Esophagus muscularis mucosa (tissue), 4 donors: ENCODE measurements around the gene COX6A2. TPM values are rescaled to one million over a fixed set of nuclear protein-coding genes. Genes with fewer than 3 reads are reported as not detected.

ENCODE experiments used
- DNase-seq: peaks from one replicate; pipeline ENCODE4 v3.0.0-alpha.2; 2017; ENCODE audit errors: extremely low spot score
- H3K27ac ChIP-seq, 4 donors: fragments of 200-600 bp; sonication (generic); replicated peaks in 1 of 4; 1 replicate in 3 of 4; 2 replicates in 1 of 4; pipeline ENCODE4 v1.5.1; 2016 to 2019; ENCODE audit warnings: mild to moderate bottlenecking in 1 of 4
- H3K27me3 ChIP-seq, 4 donors: fragments of 200-600 bp; sonication (generic); one replicate each; pipeline versions ENCODE4 v1.5.1 to v1.6.0; 2016 to 2019
- H3K36me3 ChIP-seq, 4 donors: fragments of 200-600 bp; sonication (generic); one replicate each; pipeline ENCODE4 v1.5.1; 2016 to 2019
- H3K4me1 ChIP-seq, 4 donors: fragments of 200-600 bp; sonication (generic); one replicate each; pipeline ENCODE4 v1.5.1; 2016 to 2019
- H3K4me3 ChIP-seq, 4 donors: fragments of 200-600 bp; sonication (generic); 1 replicate in 2 of 4; 2 replicates in 2 of 4; pipeline ENCODE4 v1.5.1; 2016 to 2019; ENCODE audit warnings: mild to moderate bottlenecking in 4 of 4, moderate library complexity in 1 of 4
- H3K9me3 ChIP-seq, 4 donors: fragments of 200-600 bp; sonication (generic); 1 replicate in 3 of 4; 2 replicates in 1 of 4; pipeline ENCODE4 v1.5.1; 2016 to 2019
- CTCF ChIP-seq, 3 experiments: fragments of 200-600 bp in 2 of 3; fragments of 450-650 bp in 1 of 3; sonication (generic) in 2 of 3; IDR thresholded peaks; one replicate each; pipeline ENCODE4 v1.5.1; 2017 to 2019; ENCODE audit warnings: antibody characterized with exemption in 3 of 3, mild to moderate bottlenecking in 2 of 3, moderate library complexity in 1 of 3
- EP300 ChIP-seq: sonication (generic); formaldehyde crosslinking; IDR thresholded peaks from one replicate; pipeline ENCODE4 v1.6.1; 2017; ENCODE audit warnings: antibody characterized with exemption
- POLR2A ChIP-seq: fragments of 450-650 bp; IDR thresholded peaks from one replicate; pipeline ENCODE4 v1.6.1; 2017; ENCODE audit warnings: antibody characterized with exemption, moderate library complexity, mild to moderate bottlenecking, low read depth
- POLR2AphosphoS5 ChIP-seq, 2 donors: sonication (generic); formaldehyde crosslinking; IDR thresholded peaks; one replicate each; pipeline ENCODE4 v1.6.1; 2017; ENCODE audit warnings: antibody characterized with exemption in 2 of 2
- WGBS: methylation state at CpG from one replicate; pipeline ENCODE4 v1.1.5; 2018; 5-methylcytosine and 5-hydroxymethylcytosine counted together
- intact Hi-C: fragments of 100-400 bp; cut with DNase I; formaldehyde crosslinking; loops from one replicate; pipeline ENCODE4 v1.15.1; 2023
- total RNA-seq, 4 donors: library from RNA; depleted of rRNA; stranded (reverse); fragments of >200 nt; gene quantifications; one replicate each; pipeline versions ENCODE4 v1.1.0 to v1.2.1, GENCODE V29; 2016

Gene COX6A2
- total RNA-seq, 4 donors from 2014 or later = 1.3 TPM; not detected in 3

- no peak overlapping the region for H3K4me3 ChIP-seq
- no peak for TF ChIP-seq CTCF (IDR thresholded peaks at IDR 0.05)
- TF ChIP-seq POLR2A = no peak
- TF ChIP-seq POLR2AphosphoS5 (IDR thresholded peaks at IDR 0.05) = no peak
- no peak for TF ChIP-seq EP300
- DNase-seq = no peak
- intact Hi-C loops = no loop called here
- peak overlapping the region; percentile 61 to 99 (median 82) for H3K27ac ChIP-seq
- H3K9me3 ChIP-seq = no peaks in the 10 kb centered on the region
- H3K36me3 ChIP-seq = peaks cover 46 to 60% (median 51%) of the 10 kb centered on the region in 4 donors
- no peaks in the 10 kb centered on the region for H3K27me3 ChIP-seq
- peaks cover 22 to 79% (median 69%) of the 10 kb centered on the region in 4 donors for H3K4me1 ChIP-seq
- whole genome bisulfite sequencing = 82% methylated on average over 12 of the region's 12 CpGs
Observed at GRCh38 chr16:31474773-31475738, 46.9 kb upstream of the COX6A2 start.

GRCh38 chr16:31474173-31474714 is 46.1 kb upstream of the COX6A2 start:
- H3K4me3 ChIP-seq = no peak overlapping the region
- no peaks in the 10 kb centered on the region for H3K9me3 ChIP-seq
- no peak for TF ChIP-seq CTCF (IDR thresholded peaks at IDR 0.05)
- DNase-seq = no peak
- intact Hi-C loops = no loop called here
- peaks cover 22 to 71% (median 65%) of the 10 kb centered on the region in 4 donors for H3K4me1 ChIP-seq
- 67% methylated on average over 10 of the region's 12 CpGs for WGBS
- peaks cover 46 to 60% (median 51%) of the 10 kb centered on the region in 4 donors for H3K36me3 ChIP-seq
- H3K27ac ChIP-seq = peak overlapping the region; percentile 99 to 100 (median 99)
- no peaks in the 10 kb centered on the region for H3K27me3 ChIP-seq

- Histone ChIP-seq H3K27ac (peak overlapping the region; percentile 99 to 100 (median 99)), H3K36me3 (peaks cover 46 to 54% (median 51%) of the 10 kb centered on the region in 4 donors), H3K9me3 (no peaks in the 10 kb centered on the region), H3K4me1 (peaks cover 22 to 71% (median 65%) of the 10 kb centered on the region in 4 donors), H3K27me3 (no peaks in the 10 kb centered on the region), H3K4me3 (peak overlapping the region; percentile 85 to 94 (median 89))
- intact Hi-C loops = no loop called here
- 64% methylated on average over 6 of the region's 17 CpGs for WGBS
- DNase-seq = no peak
- no peak for TF ChIP-seq EP300
Observed at GRCh38 chr16:31473264-31473984, 45.3 kb upstream of the COX6A2 start.

- intact Hi-C loops = no loop called here
- Histone ChIP-seq H3K4me1 (peaks cover 22 to 65% (median 64%) of the 10 kb centered on the region in 4 donors), H3K9me3 (no peaks in the 10 kb centered on the region), H3K27ac (peak overlapping the region; percentile 99 to 100 (median 99)), H3K36me3 (peaks cover 44 to 47% (median 46%) of the 10 kb centered on the region in 4 donors), H3K27me3 (no peaks in the 10 kb centered on the region), H3K4me3 (peak overlapping the region; percentile 85 to 94 (median 89))
- DNase-seq = peak; percentile 98
- TF ChIP-seq POLR2A (no peak), EP300 (no peak), CTCF (IDR thresholded peaks at IDR 0.05) (peak; percentile 87 to 97 (median 93)), POLR2AphosphoS5 (IDR thresholded peaks at IDR 0.05) (peak; percentile 89 to 94)
- WGBS = 29% methylated on average over 14 of the region's 20 CpGs
Observed at GRCh38 chr16:31472709-31473203, 44.6 kb upstream of the COX6A2 start.
